IPS-20b (cell line): ENCODE results near the gene RSPH1.

ENCODE experiments used
- H3K27ac ChIP-seq: one replicate; pipeline ENCODE4 v1.5.1; 2013; ENCODE audit warnings: low read length
- H3K27me3 ChIP-seq: 2 replicates; pipeline ENCODE4 v1.6.1; 2013; ENCODE audit warnings: mild to moderate bottlenecking, low read length, inconsistent platforms; ENCODE audit not compliant: insufficient read depth
- H3K36me3 ChIP-seq: 2 replicates; pipeline ENCODE4 v1.6.1; 2013; ENCODE audit warnings: low read depth, mild to moderate bottlenecking, inconsistent platforms, low read length, moderate library complexity; ENCODE audit not compliant: insufficient read depth
- H3K4me1 ChIP-seq: 2 replicates; pipeline ENCODE4 v1.6.1; 2013; ENCODE audit warnings: mild to moderate bottlenecking, control low read depth, inconsistent platforms, low read length, moderate library complexity; ENCODE audit not compliant: insufficient read depth
- H3K4me3 ChIP-seq: 2 replicates; pipeline ENCODE4 v1.5.1; 2013; ENCODE audit warnings: mild to moderate bottlenecking, low read length, inconsistent platforms
- H3K9ac ChIP-seq: 2 replicates; pipeline ENCODE4 v1.6.1; 2013; ENCODE audit warnings: low read depth, mild to moderate bottlenecking, inconsistent platforms, low read length, moderate library complexity
- H3K9me3 ChIP-seq: 2 replicates; pipeline ENCODE4 v1.6.1; 2013; ENCODE audit warnings: mild to moderate bottlenecking, low read depth, low read length, inconsistent platforms; ENCODE audit not compliant: insufficient read depth

The RSPH1 gene

GRCh38 chr21:42426424-42426823, 69.6 kb downstream of the RSPH1 start:
- Histone ChIP-seq H3K36me3 (no peaks in the 10 kb centered on the region), H3K27me3 (no peaks in the 10 kb centered on the region), H3K9ac (no peak overlapping the region), H3K27ac (no peak overlapping the region), H3K4me3 (no peak overlapping the region), H3K4me1 (no peaks in the 10 kb centered on the region), H3K9me3 (no peaks in the 10 kb centered on the region)

DNA sequence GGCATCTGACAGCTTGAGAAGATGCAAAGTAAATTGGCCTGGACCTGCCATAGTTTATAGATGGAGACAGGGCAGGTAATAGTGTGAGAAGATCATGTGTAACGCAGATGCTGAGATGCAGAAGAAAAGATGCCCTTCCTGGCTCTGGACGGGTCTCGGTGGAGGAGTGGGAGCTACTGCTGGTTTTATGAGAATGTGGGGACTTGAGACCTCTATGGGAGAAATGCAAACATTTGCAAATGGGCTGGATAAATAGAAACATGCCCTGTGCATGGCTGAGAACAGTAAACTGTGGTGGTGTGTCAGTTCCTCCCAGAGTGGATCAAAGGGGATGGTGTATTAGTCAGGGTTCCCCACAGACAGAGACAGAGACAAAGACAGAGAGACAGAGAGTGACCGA, 70.4 kb downstream of the RSPH1 start:
- H3K27ac ChIP-seq = no peak overlapping the region
- H3K9me3 ChIP-seq = no peaks in the 10 kb centered on the region
- no peaks in the 10 kb centered on the region; the same call in 1 of the 2 replicates for H3K27me3 ChIP-seq
- no peak overlapping the region for H3K4me3 ChIP-seq
- no peaks in the 10 kb centered on the region for H3K4me1 ChIP-seq
- H3K36me3 ChIP-seq = no peaks in the 10 kb centered on the region
- H3K9ac ChIP-seq = no peak overlapping the region

- Histone ChIP-seq H3K27me3 (no peaks in the 10 kb centered on the region; the same call in 1 of the 2 replicates), H3K27ac (no peak overlapping the region), H3K36me3 (no peaks in the 10 kb centered on the region), H3K4me3 (no peak overlapping the region), H3K9ac (no peak overlapping the region), H3K9me3 (no peaks in the 10 kb centered on the region), H3K4me1 (no peaks in the 10 kb centered on the region)
These were observed 71.0 kb downstream of the RSPH1 start for GRCh38 chr21:42424914-42425541.

DNA sequence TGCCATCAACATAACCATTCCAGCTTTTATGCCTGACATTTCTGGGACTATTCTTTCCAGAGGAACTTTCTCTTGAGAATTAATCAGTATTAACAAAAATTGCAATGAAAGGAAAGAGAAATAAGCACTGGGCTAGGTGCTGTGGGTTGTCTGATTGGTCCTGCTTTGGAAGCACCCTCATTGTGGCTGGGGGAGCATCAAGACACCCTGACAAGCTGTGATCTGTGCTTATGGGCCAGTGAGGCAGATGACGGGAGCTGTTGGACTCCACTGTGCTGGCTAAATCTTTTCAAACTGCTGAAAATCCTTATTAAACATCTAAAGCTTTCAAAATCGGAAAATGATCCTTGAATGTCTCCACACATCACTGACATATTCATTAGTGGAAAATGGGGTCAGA, 72.3 kb downstream of the RSPH1 start:
- Histone ChIP-seq H3K36me3 (no peaks in the 10 kb centered on the region), H3K9me3 (no peaks in the 10 kb centered on the region), H3K4me3 (no peak overlapping the region), H3K27me3 (no peaks in the 10 kb centered on the region; the same call in 1 of the 2 replicates), H3K27ac (no peak overlapping the region), H3K4me1 (no peaks in the 10 kb centered on the region), H3K9ac (no peak overlapping the region)

GRCh38 chr21:42423197-42423675, 72.8 kb downstream of the RSPH1 start:
- no peaks in the 10 kb centered on the region for H3K36me3 ChIP-seq
- H3K9me3 ChIP-seq = no peaks in the 10 kb centered on the region
- no peak overlapping the region for H3K4me3 ChIP-seq
- H3K27me3 ChIP-seq = no peaks in the 10 kb centered on the region; the same call in 1 of the 2 replicates
- no peak overlapping the region for H3K9ac ChIP-seq
- H3K27ac ChIP-seq = no peak overlapping the region
- H3K4me1 ChIP-seq = no peaks in the 10 kb centered on the region
